Measurements from ENCODE around the gene F5. TPM values are rescaled to one million over a fixed set of nuclear protein-coding genes. Genes with fewer than 3 reads are reported as not detected.
A peak's percentile ranks its signal among the peaks of the same experiment; 100 is the strongest.

Gene F5
- total RNA-seq, 2 donors from 2014 or later = 0.68 to 0.85 TPM

DNA sequence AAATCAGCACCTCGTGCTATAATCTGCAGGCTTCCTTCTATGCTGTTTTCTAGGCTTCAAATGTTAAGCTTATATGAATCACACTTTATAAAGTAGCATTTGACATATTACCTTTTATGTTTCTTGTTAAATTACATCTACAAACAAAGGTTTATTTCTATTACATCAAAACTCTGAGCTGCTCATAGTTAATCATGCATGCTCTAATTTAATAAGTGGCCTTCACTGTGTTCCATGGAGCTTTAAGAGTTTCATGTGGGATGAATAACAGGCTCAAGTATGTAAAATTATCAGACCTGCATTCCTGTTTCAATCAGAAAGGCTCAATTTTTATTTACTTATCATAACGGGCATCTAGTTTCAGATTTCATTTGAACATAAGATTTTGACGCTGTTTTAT is 113.5 kb downstream of the F5 start:
- no peak for ATAC-seq (ENCODE audit: insufficient number of reproducible peaks, low FRiP score, low read depth)
- Histone ChIP-seq H3K36me3 (peaks cover 4% of the 10 kb centered on the region), H3K9me3 (no peaks in the 10 kb centered on the region), H3K27ac (no peak overlapping the region), H3K4me1 (ENCODE audit: control insufficient read depth in 1 of 2, low read depth in 2 of 2) (no peaks in the 10 kb centered on the region), H3K4me3 (no peak overlapping the region), H3K27me3 (replicated peaks; ENCODE audit: insufficient read depth) (no peaks in the 10 kb centered on the region)
- no peak for DNase-seq (ENCODE audit: low spot score)
- TF ChIP-seq, protein P1, sequence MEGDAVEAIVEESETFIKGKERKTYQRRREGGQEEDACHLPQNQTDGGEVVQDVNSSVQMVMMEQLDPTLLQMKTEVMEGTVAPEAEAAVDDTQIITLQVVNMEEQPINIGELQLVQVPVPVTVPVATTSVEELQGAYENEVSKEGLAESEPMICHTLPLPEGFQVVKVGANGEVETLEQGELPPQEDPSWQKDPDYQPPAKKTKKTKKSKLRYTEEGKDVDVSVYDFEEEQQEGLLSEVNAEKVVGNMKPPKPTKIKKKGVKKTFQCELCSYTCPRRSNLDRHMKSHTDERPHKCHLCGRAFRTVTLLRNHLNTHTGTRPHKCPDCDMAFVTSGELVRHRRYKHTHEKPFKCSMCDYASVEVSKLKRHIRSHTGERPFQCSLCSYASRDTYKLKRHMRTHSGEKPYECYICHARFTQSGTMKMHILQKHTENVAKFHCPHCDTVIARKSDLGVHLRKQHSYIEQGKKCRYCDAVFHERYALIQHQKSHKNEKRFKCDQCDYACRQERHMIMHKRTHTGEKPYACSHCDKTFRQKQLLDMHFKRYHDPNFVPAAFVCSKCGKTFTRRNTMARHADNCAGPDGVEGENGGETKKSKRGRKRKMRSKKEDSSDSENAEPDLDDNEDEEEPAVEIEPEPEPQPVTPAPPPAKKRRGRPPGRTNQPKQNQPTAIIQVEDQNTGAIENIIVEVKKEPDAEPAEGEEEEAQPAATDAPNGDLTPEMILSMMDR (IDR thresholded peaks at IDR 0.05) = no peak

DNA sequence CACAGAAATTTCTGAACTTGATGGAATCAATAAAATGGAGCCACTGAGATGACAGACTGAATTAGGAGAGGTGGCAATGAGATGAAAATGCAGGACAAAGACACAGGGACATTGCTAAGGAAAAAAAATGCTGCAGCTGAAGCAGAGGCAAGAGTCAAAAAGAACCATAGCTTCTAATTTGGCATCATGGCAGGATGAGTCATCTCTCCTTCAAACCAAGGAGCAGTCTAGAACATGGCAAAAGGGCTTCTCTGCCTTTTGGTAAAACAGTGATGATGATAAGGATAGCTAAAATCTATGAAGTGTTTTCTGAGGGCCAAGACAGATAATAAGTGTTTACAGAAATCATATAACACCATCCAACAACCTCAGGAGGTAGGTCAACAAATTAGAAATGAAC is 117.3 kb downstream of the F5 start:
- Histone ChIP-seq H3K27ac (no peak overlapping the region), H3K4me1 (ENCODE audit: control insufficient read depth in 1 of 2, low read depth in 2 of 2) (no peaks in the 10 kb centered on the region), H3K9me3 (no peaks in the 10 kb centered on the region), H3K27me3 (replicated peaks; ENCODE audit: insufficient read depth) (no peaks in the 10 kb centered on the region), H3K4me3 (no peak overlapping the region), H3K36me3 (peaks cover 4% of the 10 kb centered on the region)
- TF ChIP-seq, protein P1 (IDR thresholded peaks at IDR 0.05) = no peak
- ATAC-seq (ENCODE audit: insufficient number of reproducible peaks, low FRiP score, low read depth) = no peak
- DNase-seq (ENCODE audit: low spot score) = no peak

DNA sequence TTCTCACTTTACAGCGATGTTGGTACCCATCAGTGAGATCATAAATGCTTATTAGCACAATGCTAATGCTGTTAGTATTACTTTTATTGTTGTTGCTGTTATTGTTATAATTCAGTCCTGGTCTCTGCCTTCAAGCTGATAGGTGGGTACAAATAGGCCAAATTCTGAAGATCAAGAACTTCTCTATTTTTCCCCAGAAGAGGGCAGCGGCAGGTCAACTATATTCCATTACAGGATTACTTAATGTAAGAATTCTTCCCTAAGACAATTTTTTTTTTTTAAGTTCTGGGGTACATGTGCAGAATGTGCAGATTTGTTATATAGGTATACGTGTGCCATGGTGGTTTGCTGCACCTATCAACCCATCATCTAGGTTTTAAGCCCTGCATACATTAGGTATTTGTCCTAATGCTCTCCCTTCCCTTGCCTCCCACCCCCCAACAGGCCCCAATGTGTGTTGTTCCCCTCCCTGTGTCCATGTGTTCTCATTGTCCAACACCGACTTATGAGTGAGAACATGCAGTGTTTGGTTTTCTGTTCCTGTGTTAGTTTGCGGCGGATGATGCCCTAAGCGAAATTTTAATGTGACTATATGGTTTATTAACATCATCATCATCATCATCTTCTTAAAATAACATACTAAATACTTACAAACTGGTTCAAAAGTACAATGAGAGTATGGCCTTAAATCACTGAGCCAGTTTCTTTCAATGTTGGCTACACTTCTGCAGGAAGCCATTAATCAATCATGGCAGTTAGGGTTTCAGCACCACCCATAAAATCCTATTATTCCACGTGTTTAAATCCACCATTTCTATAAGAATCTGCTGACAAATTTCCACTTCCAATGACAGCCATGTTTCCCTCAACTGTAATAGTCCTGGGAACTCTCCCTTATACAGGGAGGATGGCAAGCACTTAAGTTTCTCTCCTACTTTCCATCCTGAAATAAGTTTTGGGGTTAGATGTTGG is 119.7 kb downstream of the F5 start:
- peaks cover 4% of the 10 kb centered on the region for H3K36me3 ChIP-seq
- H3K9me3 ChIP-seq = no peaks in the 10 kb centered on the region
- TF ChIP-seq, protein P1 (IDR thresholded peaks at IDR 0.05) = peak; percentile 45
- no peak overlapping the region for H3K27ac ChIP-seq
- H3K27me3 ChIP-seq (replicated peaks; ENCODE audit: insufficient read depth) = no peaks in the 10 kb centered on the region
- no peak for DNase-seq (ENCODE audit: low spot score)
- ATAC-seq (ENCODE audit: insufficient number of reproducible peaks, low FRiP score, low read depth) = no peak
- H3K4me3 ChIP-seq = no peak overlapping the region
- no peaks in the 10 kb centered on the region for H3K4me1 ChIP-seq (ENCODE audit: control insufficient read depth in 1 of 2, low read depth in 2 of 2)

DNA sequence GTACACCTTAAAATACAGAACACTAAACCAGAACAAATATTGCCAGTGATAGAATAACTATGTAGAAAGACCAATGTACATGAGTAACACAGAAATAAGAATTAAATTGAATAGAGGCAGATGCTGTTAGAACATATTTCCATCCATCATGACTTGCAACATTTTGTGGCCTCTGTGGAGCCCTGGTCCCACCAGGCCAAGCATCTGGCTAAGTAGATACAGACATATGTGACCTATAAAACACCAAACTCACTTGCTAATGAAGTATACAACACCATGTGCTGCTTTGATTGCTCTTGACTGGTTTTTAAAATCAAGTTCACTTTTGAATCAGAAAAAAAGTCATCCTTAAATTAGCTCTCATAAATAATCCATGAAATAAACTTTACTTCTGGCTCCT is 121.0 kb downstream of the F5 start:
- ATAC-seq (ENCODE audit: insufficient number of reproducible peaks, low FRiP score, low read depth) (no peak), DNase-seq (ENCODE audit: low spot score) (no peak)
- Histone ChIP-seq H3K27me3 (replicated peaks; ENCODE audit: insufficient read depth) (no peaks in the 10 kb centered on the region), H3K27ac (no peak overlapping the region), H3K36me3 (peaks cover 4% of the 10 kb centered on the region), H3K4me1 (ENCODE audit: control insufficient read depth in 1 of 2, low read depth in 2 of 2) (peaks cover 0 to 5% of the 10 kb centered on the region in 2 donors), H3K9me3 (no peaks in the 10 kb centered on the region), H3K4me3 (no peak overlapping the region)
- TF ChIP-seq, protein P1 (IDR thresholded peaks at IDR 0.05) = no peak

Other genes starting within 250 kb of the F5 start
- 10 to 100 TPM; 18.3 to 20.4 TPM for gene NME7, start 218.7 kb downstream of the F5 start, total RNA-seq
- gene BLZF1, start 218.3 kb downstream of the F5 start, total RNA-seq = 10 to 100 TPM; 22.3 to 27.8 TPM
- 1 to 10 TPM in 1 of 2 donors, under 1 TPM in 1; 0.54 to 2.9 TPM for gene CCDC181, start 159.0 kb downstream of the F5 start, total RNA-seq
- gene SLC19A2, start 100.5 kb downstream of the F5 start, total RNA-seq = 10 to 100 TPM; 17.7 to 39.7 TPM
- gene SELP, start 43.6 kb upstream of the F5 start, total RNA-seq = 10 to 100 TPM in 1 of 2 donors, 1 to 10 TPM in 1; 9.3 to 43.2 TPM
- gene SELL, start 125.1 kb upstream of the F5 start, total RNA-seq = 1 to 10 TPM; 4.2 to 8.5 TPM
- 10 to 100 TPM in 1 of 2 donors, 1 to 10 TPM in 1; 3.4 to 28.8 TPM for gene SELE, start 147.6 kb upstream of the F5 start, total RNA-seq
- 10 to 100 TPM in 1 of 2 donors, 1 to 10 TPM in 1; 6.8 to 13.0 TPM for gene METTL18, start 208.4 kb upstream of the F5 start, total RNA-seq